Measurements from ENCODE around the gene GATA5.
A peak's percentile ranks its signal among the peaks of the same experiment; 100 is the strongest.
"Not testable (repeated sequence)": the region's sequence is repeated elsewhere in the genome, so short reads cannot be mapped to it uniquely, and the experiment has no call there.

Gene GATA5

DNA sequence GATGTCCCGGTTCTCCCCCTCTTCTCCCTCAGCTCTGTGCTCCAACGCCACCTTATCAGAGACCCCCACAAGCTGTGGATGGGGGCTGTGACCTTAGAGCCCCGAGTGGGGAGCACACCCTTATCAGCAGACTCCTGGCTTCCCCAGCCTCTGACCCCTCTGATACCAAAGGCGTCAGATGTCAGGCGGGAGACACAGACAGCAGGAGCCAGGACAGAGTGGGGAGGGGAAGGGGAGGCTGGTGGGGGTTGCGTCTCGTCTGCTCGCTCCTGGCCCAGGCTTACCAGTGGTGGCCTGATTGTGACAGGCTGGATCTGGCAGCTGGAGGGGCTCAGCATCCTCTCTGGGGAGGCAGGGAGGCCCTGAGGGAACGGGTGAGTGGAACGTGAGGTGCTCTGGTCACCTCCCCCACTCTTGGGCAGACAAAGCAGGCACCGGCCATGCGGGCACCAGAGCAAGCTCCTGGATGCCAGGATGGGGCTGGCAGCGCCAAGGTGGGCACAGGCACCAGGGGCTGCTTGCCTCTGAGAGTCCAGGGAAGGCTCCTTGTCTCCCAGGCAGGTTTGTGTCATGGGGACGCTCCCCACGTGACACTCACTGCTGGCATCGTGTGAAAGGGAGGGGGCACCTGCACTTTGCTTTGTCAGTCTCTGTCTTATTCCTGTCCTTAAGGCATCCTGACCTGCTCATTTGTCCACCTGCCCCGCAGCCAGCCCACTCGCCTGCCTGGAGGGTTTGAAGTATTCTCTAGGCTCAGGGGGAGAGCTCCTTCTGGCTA is 27.8 kb upstream of the GATA5 start:
- no peak for DNase-seq

- DNase-seq, result no peak
These were observed 26.8 kb upstream of the GATA5 start for GRCh38 chr20:62502496-62503095.

DNA sequence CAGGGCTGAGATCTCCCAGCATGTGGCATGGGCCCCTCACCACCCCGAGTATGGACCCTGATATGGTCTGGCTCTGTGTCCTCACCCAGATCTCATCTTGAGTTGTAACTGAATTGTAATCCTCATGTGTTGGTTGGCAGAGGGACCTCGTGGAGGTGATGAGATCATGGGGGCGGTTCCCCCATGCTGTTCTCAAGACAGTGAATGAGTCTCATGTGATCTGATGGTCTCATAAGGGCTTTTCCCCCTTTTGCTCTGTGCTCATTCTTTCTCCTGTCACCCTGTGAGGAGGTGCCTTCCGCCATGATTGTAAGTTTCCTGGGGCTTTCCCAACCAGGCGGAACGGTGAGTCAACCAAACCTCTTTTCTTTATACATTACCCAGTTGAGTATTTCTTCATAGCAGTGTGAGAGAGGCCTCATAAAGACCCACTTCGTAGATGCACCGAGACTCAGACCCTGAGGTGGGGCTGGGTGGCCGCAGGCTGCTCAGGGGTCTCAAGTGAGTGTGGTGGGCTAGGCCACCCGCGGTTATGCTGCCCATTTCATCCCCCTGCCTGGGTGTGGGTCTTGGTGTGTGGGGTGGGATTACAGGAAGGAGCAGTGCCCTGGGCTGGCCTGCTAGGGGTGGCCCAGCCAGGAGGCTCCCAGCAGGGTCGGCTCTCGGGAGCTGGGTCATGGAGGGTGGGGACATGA is 26.2 kb upstream of the GATA5 start:
- DNase-seq, result no peak

DNA sequence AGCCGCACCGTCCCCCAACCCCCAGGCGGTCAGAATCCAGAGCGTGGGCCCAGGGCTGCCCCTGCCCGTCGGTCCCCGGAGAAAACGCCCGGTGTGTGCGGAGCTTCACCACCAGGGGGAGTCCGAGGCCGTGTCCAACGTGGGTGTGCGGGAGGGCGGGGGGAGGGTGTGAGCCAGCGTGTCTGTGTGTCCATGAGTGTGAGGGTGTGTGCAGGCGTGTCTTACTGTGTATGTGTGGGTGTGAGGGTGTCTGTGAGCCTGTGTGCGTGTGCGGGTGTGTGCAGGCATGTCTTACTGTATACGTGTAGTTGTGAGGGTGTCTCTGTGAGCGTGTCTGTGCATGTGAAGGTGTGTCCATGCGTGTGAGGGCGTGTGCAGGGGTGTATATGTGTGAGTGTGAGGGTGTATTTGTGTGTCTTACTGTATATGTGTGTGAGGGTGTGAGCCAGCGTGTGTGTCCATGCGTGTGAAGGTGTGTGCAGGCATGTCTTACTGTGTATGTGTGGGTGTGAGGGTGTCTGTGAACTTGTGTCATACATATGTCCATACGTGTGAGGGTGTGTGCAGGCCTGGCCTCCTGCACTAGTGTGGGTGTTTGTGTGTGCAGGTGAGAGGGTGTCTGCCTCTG is 24.6 kb upstream of the GATA5 start:
- DNase-seq, result peak in 12 of 14 donors; percentile 5 to 64 (median 25)

- no peak for DNase-seq
These were observed 24.0 kb upstream of the GATA5 start for GRCh38 chr20:62499758-62500236.

DNA sequence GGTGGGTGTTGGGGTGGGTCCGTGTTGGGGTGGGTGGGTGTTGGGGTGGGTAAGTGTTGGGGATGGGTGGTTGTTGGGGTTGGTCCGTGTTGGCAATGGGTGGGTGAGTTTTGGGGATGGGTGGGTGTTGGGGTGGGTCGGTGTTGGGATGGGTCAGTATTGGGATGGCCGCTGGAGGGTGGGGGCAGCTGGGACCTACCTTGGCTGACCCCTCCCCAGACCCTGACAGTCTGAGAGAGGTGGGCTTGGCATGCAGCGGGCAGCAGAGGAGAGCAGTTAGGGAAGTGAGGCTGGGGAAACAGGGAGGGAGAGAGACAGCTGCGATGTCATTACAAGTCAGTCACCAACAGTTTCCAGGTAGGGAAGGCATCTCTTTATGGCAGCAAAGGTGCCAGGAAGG is 23.1 kb upstream of the GATA5 start:
- no peak for DNase-seq

- peak in 2 of 14 donors; percentile 1 to 4 for DNase-seq
These were observed 20.9 kb upstream of the GATA5 start for GRCh38 chr20:62496568-62497218.

GRCh38 chr20:62495749-62496567 is 20.2 kb upstream of the GATA5 start:
- no peak for DNase-seq

- DNase-seq, result no peak
These were observed 19.4 kb upstream of the GATA5 start for GRCh38 chr20:62494980-62495748.

GRCh38 chr20:62494537-62494936 is 18.7 kb upstream of the GATA5 start:
- DNase-seq, result no peak

GRCh38 chr20:62493886-62494285 is 18.1 kb upstream of the GATA5 start:
- no peak for DNase-seq

DNA sequence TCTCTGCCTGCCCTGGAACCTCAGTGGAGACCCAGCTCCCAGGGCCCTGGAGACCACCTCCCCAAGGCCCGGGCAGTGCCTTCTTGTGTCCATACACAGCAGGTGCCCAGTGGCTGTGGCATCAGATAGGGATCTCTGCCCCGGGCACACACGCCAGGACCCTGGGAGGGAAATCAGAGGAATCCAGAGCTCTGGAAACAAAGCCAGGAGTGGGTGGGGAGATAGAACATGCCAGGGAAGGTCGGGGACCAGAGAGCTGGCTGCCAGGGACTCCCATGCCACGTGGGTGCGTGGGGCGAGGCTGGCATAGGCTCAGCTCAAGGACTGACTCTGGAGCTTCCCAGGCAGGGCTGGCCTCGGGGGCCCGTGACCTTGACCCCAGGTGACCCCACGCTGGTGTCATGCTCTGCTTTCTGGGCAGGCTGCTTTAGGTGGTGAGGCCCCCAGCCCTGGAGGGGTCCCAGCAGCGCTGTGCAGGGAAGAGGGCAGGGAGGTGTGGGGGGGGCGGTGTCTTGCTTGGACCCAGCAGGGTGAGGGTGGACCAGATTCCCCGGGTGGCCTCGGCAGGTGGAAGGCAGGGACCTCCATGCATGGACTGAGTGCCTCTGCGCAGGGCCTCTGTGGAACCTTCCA is 17.6 kb upstream of the GATA5 start:
- no peak for DNase-seq

GRCh38 chr20:62492711-62493110 is 16.9 kb upstream of the GATA5 start:
- DNase-seq, result no peak

DNA sequence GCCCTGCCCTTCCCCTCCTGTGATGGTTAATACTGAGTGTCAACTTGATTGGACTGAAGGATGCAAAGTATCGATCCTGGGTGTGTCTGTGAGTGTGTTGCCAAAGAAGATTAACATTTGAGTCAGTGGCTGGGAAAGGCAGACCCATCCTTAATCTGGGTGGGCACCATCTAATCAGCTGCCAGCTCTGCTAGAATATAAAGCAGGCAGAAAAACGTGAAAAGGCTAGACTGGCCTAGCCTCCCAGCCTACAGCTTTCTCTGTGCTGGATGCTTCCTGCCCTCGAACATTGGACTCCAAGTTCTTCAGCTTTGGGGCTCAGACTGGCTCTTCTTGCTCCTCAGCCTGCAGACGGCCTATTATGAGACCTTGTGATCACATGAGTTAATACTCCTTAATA is 15.0 kb upstream of the GATA5 start:
- DNase-seq, result not testable (repeated sequence)

GRCh38 chr20:62489932-62490263 is 14.1 kb upstream of the GATA5 start:
- no peak for DNase-seq

DNA sequence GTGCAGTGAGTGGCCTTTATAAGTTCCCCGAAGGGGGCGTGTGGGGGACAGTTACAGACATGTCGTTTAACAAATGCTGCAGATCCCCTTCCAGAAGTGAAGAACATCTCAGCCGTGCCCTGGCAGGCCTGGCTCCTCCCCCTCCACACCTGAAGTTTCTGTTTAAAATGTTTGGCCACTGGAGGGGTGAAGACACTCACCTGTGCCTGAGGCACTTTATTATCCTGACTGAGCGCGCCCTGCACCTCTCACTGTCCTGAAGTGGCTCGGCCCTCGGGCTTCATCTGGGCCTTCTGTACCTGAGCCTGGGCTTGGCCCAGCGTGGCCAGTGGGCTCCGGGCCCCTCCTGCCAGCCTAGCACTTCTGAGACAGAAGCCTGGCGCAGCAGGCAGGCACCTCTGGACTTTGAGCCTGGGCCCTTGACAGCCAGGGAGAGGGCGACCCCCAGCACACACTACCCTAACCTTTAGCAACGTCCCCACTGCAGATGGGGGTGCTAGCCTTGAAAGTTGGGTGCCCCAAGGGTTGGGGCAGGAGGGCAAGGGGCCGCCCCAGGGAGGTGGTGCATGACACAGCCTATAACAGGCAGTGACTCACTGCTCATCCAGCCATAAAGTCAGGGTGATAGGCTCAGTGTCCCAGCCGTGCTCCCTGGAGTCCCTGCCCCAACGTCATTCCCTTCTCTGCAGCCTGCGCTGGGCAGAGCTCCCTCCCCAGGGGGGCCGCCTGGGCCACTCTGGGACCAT is 13.6 kb upstream of the GATA5 start:
- no peak for DNase-seq

GRCh38 chr20:62488470-62488869 is 12.7 kb upstream of the GATA5 start:
- DNase-seq, result no peak

DNA sequence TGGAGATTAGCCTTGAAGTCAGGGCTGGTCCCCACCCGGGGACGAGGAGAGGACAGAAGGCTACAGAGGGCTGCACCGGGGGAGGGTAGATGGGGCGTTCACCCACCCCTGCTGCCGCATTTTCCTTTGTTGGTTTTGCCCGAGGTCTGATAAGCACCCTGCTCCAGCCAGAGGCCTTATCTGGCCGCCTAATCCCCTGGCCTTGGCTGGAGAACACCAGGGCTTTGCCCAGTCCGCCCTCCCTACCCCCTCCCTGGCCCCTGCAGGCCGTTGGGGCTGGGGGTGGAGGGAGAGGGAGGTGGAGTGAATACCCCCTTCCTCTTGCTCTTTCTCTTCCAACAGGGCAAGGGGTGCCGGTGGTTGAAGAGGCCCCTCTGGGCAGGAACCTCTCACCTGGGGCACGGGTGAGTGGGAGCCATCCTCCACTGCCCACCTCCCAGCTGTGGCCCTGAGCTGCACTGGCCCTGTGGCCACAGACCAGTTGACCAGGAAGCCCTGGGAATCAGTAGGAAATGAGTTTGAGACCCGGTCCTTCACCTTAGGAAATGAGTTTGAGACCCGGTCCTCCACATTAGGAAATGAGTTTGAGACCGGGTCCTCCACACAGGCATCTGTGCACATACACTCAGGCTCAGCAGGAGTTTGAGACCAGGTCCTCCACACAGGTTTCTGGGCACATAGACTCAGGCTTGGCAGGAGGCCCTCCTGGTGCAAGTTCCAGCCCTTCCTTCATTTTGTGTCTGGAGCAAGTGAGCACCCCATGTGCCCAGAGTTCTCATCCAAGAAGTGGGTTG is 12.0 kb upstream of the GATA5 start:
- DNase-seq, result no peak

DNA sequence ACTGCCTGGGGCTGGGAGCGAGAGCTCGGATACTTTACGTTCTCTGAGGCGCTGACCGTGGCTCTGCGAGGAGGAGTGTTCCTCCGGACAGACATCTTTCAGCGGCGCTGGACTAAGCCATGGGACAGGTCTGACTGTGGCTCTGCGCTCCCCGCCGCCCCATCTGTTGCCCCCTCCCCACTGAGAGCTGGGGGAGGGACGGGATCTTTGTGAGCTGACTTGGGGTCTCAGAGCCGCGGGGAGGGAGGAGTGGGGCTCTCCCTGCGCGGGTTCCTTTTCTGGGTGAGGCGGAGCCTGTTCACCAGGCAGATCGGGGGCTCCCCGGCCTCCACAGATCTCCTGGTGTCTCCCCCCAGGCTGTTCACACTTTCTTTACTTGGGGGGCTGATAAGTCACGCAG is 11.3 kb upstream of the GATA5 start:
- DNase-seq, result no peak
